ENCODE results near the gene ST6GAL1. TPM values are rescaled to one million over a fixed set of nuclear protein-coding genes. Genes with fewer than 3 reads are reported as not detected.
"Not testable (repeated sequence)": the region's sequence is repeated elsewhere in the genome, so short reads cannot be mapped to it uniquely, and the experiment has no call there.

ST6GAL1 gene
- total RNA-seq, 1 donor from 2014 or later, result 5.5 TPM

- no peak overlapping the region for H3K4me3 ChIP-seq (ENCODE audit: low read depth, low read length)
- H3K27me3 ChIP-seq (ENCODE audit: control insufficient read depth, insufficient read depth, low read length), result no peaks in the 10 kb centered on the region
- no peak for DNase-seq (ENCODE audit: low read depth)
- peaks cover 1% of the 10 kb centered on the region for H3K36me3 ChIP-seq (ENCODE audit: control insufficient read depth, insufficient read depth, low read length)
- TF ChIP-seq CTCF (IDR thresholded peaks at IDR 0.05; ENCODE audit: insufficient read depth, low read length, severe bottlenecking), result no peak
- FAIRE-seq, result no peak
Measured at GRCh38 chr3:186966406-186966805, 36.1 kb downstream of the ST6GAL1 start.

GRCh38 chr3:186967236-186967635, 36.9 kb downstream of the ST6GAL1 start:
- not testable (repeated sequence) for H3K36me3 ChIP-seq (ENCODE audit: control insufficient read depth, insufficient read depth, low read length); FAIRE-seq; H3K27me3 ChIP-seq (ENCODE audit: control insufficient read depth, insufficient read depth, low read length); DNase-seq (ENCODE audit: low read depth); H3K4me3 ChIP-seq (ENCODE audit: low read depth, low read length)

GRCh38 chr3:186967686-186968085, 37.4 kb downstream of the ST6GAL1 start:
- Histone ChIP-seq H3K36me3 (ENCODE audit: control insufficient read depth, insufficient read depth, low read length) (peaks cover 1% of the 10 kb centered on the region), H3K27me3 (ENCODE audit: control insufficient read depth, insufficient read depth, low read length) (no peaks in the 10 kb centered on the region), H3K4me3 (ENCODE audit: low read depth, low read length) (no peak overlapping the region)
- FAIRE-seq, result no peak
- DNase-seq (ENCODE audit: low read depth), result no peak
- TF ChIP-seq CTCF (IDR thresholded peaks at IDR 0.05; ENCODE audit: insufficient read depth, low read length, severe bottlenecking), result no peak

- no peaks in the 10 kb centered on the region for H3K27me3 ChIP-seq (ENCODE audit: control insufficient read depth, insufficient read depth, low read length)
- FAIRE-seq (no peak), DNase-seq (ENCODE audit: low read depth) (no peak)
- no peak overlapping the region for H3K4me3 ChIP-seq (ENCODE audit: low read depth, low read length)
- TF ChIP-seq CTCF (IDR thresholded peaks at IDR 0.05; ENCODE audit: insufficient read depth, low read length, severe bottlenecking), result no peak
- H3K36me3 ChIP-seq (ENCODE audit: control insufficient read depth, insufficient read depth, low read length), result peaks cover 1% of the 10 kb centered on the region
Measured at GRCh38 chr3:186969607-186970006, 39.3 kb downstream of the ST6GAL1 start.

- DNase-seq (ENCODE audit: low read depth); H3K27me3 ChIP-seq (ENCODE audit: control insufficient read depth, insufficient read depth, low read length); FAIRE-seq: not testable (repeated sequence)
Measured at GRCh38 chr3:186971106-186971505, 40.8 kb downstream of the ST6GAL1 start.

GRCh38 chr3:186971578-186971977, 41.3 kb downstream of the ST6GAL1 start:
- Histone ChIP-seq H3K36me3 (ENCODE audit: control insufficient read depth, insufficient read depth, low read length) (peaks cover 1% of the 10 kb centered on the region), H3K27me3 (ENCODE audit: control insufficient read depth, insufficient read depth, low read length) (no peaks in the 10 kb centered on the region), H3K4me3 (ENCODE audit: low read depth, low read length) (no peak overlapping the region)
- FAIRE-seq, result no peak
- no peak for TF ChIP-seq CTCF (IDR thresholded peaks at IDR 0.05; ENCODE audit: insufficient read depth, low read length, severe bottlenecking)
- no peak for DNase-seq (ENCODE audit: low read depth)

More at GRCh38 chr3:186971106-186971505, 40.8 kb downstream of the ST6GAL1 start:
- H3K36me3 ChIP-seq (ENCODE audit: control insufficient read depth, insufficient read depth, low read length); H3K4me3 ChIP-seq (ENCODE audit: low read depth, low read length): not testable (repeated sequence)

- FAIRE-seq (no peak), DNase-seq (ENCODE audit: low read depth) (no peak)
- Histone ChIP-seq H3K4me3 (ENCODE audit: low read depth, low read length) (no peak overlapping the region), H3K36me3 (ENCODE audit: control insufficient read depth, insufficient read depth, low read length) (peaks cover 1% of the 10 kb centered on the region), H3K27me3 (ENCODE audit: control insufficient read depth, insufficient read depth, low read length) (no peaks in the 10 kb centered on the region)
- TF ChIP-seq CTCF (IDR thresholded peaks at IDR 0.05; ENCODE audit: insufficient read depth, low read length, severe bottlenecking), result no peak
Measured at GRCh38 chr3:186973702-186974101, 43.4 kb downstream of the ST6GAL1 start.

Measured in bronchial epithelial cell (primary cell).